Stimulated activated naive CD8-positive, alpha-beta T cell treated with anti-CD3 and anti-CD28 coated beads, Interleukin-15, Interleukin-2, amounts not matched to agents 100 ng/mL and 50 ng/mL, for 24 hours (primary cell): ENCODE measurements around the gene RBPJ.
A peak's percentile ranks its signal among the peaks of the same experiment; 100 is the strongest.

Source experiments
- H3K27ac Mint-ChIP-seq: one replicate; pipeline ENCODE4 v1.8.0; 2021; ENCODE audit warnings: mild to moderate bottlenecking, mixed read lengths
- H3K27me3 Mint-ChIP-seq: one replicate; pipeline ENCODE4 v1.8.0; 2021; ENCODE audit warnings: mixed read lengths
- H3K36me3 Mint-ChIP-seq: one replicate; pipeline ENCODE4 v1.8.0; 2021; ENCODE audit warnings: low read depth, mixed read lengths
- H3K4me1 Mint-ChIP-seq: one replicate; pipeline ENCODE4 v1.8.0; 2021; ENCODE audit warnings: low read depth, mixed read lengths
- H3K4me3 Mint-ChIP-seq: one replicate; pipeline ENCODE4 v1.8.0; 2021; ENCODE audit warnings: mild to moderate bottlenecking, mixed read lengths
- H3K9me3 Mint-ChIP-seq: one replicate; pipeline ENCODE4 v1.8.0; 2021; ENCODE audit warnings: mixed read lengths

Gene RBPJ

GRCh38 chr4:26458157-26458561 lies 137.3 kb downstream of the RBPJ start:
- Mint-ChIP-seq H3K9me3 (no peaks in the 10 kb centered on the region), H3K27ac (no peak overlapping the region), H3K27me3 (no peaks in the 10 kb centered on the region), H3K4me1 (peaks cover 19% of the 10 kb centered on the region), H3K36me3 (no peaks in the 10 kb centered on the region), H3K4me3 (no peak overlapping the region)

GRCh38 chr4:26459054-26459755 lies 138.4 kb downstream of the RBPJ start:
- no peaks in the 10 kb centered on the region for H3K27me3 Mint-ChIP-seq
- peak overlapping the region; percentile 42 for H3K4me3 Mint-ChIP-seq
- H3K4me1 Mint-ChIP-seq: peaks cover 19% of the 10 kb centered on the region
- no peaks in the 10 kb centered on the region for H3K36me3 Mint-ChIP-seq
- H3K9me3 Mint-ChIP-seq: no peaks in the 10 kb centered on the region
- H3K27ac Mint-ChIP-seq: peak overlapping the region; percentile 18

- Mint-ChIP-seq H3K4me1 (peaks cover 19% of the 10 kb centered on the region), H3K27me3 (no peaks in the 10 kb centered on the region), H3K36me3 (no peaks in the 10 kb centered on the region), H3K9me3 (no peaks in the 10 kb centered on the region), H3K4me3 (no peak overlapping the region), H3K27ac (no peak overlapping the region)
Observed at GRCh38 chr4:26459756-26460530, 139.1 kb downstream of the RBPJ start.

GRCh38 chr4:26462874-26463273 lies 142.1 kb downstream of the RBPJ start:
- Mint-ChIP-seq H3K27ac (no peak overlapping the region), H3K9me3 (no peaks in the 10 kb centered on the region), H3K36me3 (no peaks in the 10 kb centered on the region), H3K4me3 (no peak overlapping the region), H3K4me1 (peaks cover 13% of the 10 kb centered on the region), H3K27me3 (no peaks in the 10 kb centered on the region)

GRCh38 chr4:26463386-26463785 lies 142.6 kb downstream of the RBPJ start:
- H3K9me3 Mint-ChIP-seq: no peaks in the 10 kb centered on the region
- H3K27ac Mint-ChIP-seq: no peak overlapping the region
- H3K4me3 Mint-ChIP-seq: no peak overlapping the region
- H3K36me3 Mint-ChIP-seq: no peaks in the 10 kb centered on the region
- H3K27me3 Mint-ChIP-seq: no peaks in the 10 kb centered on the region
- peaks cover 8% of the 10 kb centered on the region for H3K4me1 Mint-ChIP-seq

- Mint-ChIP-seq H3K27me3 (no peaks in the 10 kb centered on the region), H3K4me3 (no peak overlapping the region), H3K9me3 (no peaks in the 10 kb centered on the region), H3K4me1 (no peaks in the 10 kb centered on the region), H3K27ac (no peak overlapping the region), H3K36me3 (no peaks in the 10 kb centered on the region)
Observed at GRCh38 chr4:26464420-26465095, 143.7 kb downstream of the RBPJ start.

GRCh38 chr4:26466578-26467270 lies 145.9 kb downstream of the RBPJ start:
- Mint-ChIP-seq H3K36me3 (no peaks in the 10 kb centered on the region), H3K9me3 (no peaks in the 10 kb centered on the region), H3K27me3 (no peaks in the 10 kb centered on the region), H3K4me1 (no peaks in the 10 kb centered on the region), H3K4me3 (no peak overlapping the region), H3K27ac (no peak overlapping the region)

- H3K36me3 Mint-ChIP-seq: no peaks in the 10 kb centered on the region
- no peaks in the 10 kb centered on the region for H3K4me1 Mint-ChIP-seq
- no peaks in the 10 kb centered on the region for H3K9me3 Mint-ChIP-seq
- H3K27ac Mint-ChIP-seq: no peak overlapping the region
- H3K4me3 Mint-ChIP-seq: no peak overlapping the region
- no peaks in the 10 kb centered on the region for H3K27me3 Mint-ChIP-seq
Observed at GRCh38 chr4:26467724-26468123, 146.9 kb downstream of the RBPJ start.

GRCh38 chr4:26468283-26468949 lies 147.6 kb downstream of the RBPJ start:
- no peaks in the 10 kb centered on the region for H3K9me3 Mint-ChIP-seq
- H3K36me3 Mint-ChIP-seq: no peaks in the 10 kb centered on the region
- H3K27ac Mint-ChIP-seq: no peak overlapping the region

GRCh38 chr4:26468977-26469376 lies 148.2 kb downstream of the RBPJ start:
- Mint-ChIP-seq H3K27me3 (no peaks in the 10 kb centered on the region), H3K27ac (no peak overlapping the region), H3K36me3 (no peaks in the 10 kb centered on the region), H3K9me3 (no peaks in the 10 kb centered on the region), H3K4me1 (no peaks in the 10 kb centered on the region), H3K4me3 (no peak overlapping the region)

More at GRCh38 chr4:26468283-26468949, 147.6 kb downstream of the RBPJ start:
- Mint-ChIP-seq H3K4me3 (no peak overlapping the region), H3K27me3 (no peaks in the 10 kb centered on the region), H3K4me1 (no peaks in the 10 kb centered on the region)

- H3K27me3 Mint-ChIP-seq: no peaks in the 10 kb centered on the region
- H3K36me3 Mint-ChIP-seq: no peaks in the 10 kb centered on the region
- H3K4me1 Mint-ChIP-seq: no peaks in the 10 kb centered on the region
- no peak overlapping the region for H3K27ac Mint-ChIP-seq
- H3K4me3 Mint-ChIP-seq: no peak overlapping the region
- no peaks in the 10 kb centered on the region for H3K9me3 Mint-ChIP-seq
Observed at GRCh38 chr4:26471890-26472289, 151.1 kb downstream of the RBPJ start.

GRCh38 chr4:26473893-26474292 lies 153.1 kb downstream of the RBPJ start:
- no peaks in the 10 kb centered on the region for H3K4me1 Mint-ChIP-seq
- H3K27ac Mint-ChIP-seq: no peak overlapping the region
- H3K9me3 Mint-ChIP-seq: no peaks in the 10 kb centered on the region
- no peaks in the 10 kb centered on the region for H3K27me3 Mint-ChIP-seq
- no peaks in the 10 kb centered on the region for H3K36me3 Mint-ChIP-seq
- no peak overlapping the region for H3K4me3 Mint-ChIP-seq

- Mint-ChIP-seq H3K27me3 (no peaks in the 10 kb centered on the region), H3K4me1 (no peaks in the 10 kb centered on the region), H3K27ac (no peak overlapping the region), H3K36me3 (no peaks in the 10 kb centered on the region), H3K4me3 (no peak overlapping the region), H3K9me3 (no peaks in the 10 kb centered on the region)
Observed at GRCh38 chr4:26474551-26474950, 153.7 kb downstream of the RBPJ start.

- Mint-ChIP-seq H3K27me3 (no peaks in the 10 kb centered on the region), H3K27ac (no peak overlapping the region), H3K9me3 (no peaks in the 10 kb centered on the region), H3K4me3 (no peak overlapping the region), H3K36me3 (no peaks in the 10 kb centered on the region), H3K4me1 (no peaks in the 10 kb centered on the region)
Observed at GRCh38 chr4:26475716-26476115, 154.9 kb downstream of the RBPJ start.
